ENCODE results near the gene SGPL1.

- TF ChIP-seq CTCF (IDR thresholded peaks at IDR 0.05; ENCODE audit: insufficient read depth, low read length) (no peak), POLR2AphosphoS5 (IDR thresholded peaks at IDR 0.05; ENCODE audit: low read depth) (no peak), REST (IDR thresholded peaks at IDR 0.05; ENCODE audit: insufficient replicate concordance, low read depth) (no peak)
These were observed 69.7 kb downstream of the SGPL1 start for GRCh38 chr10:70885481-70885880.
